GM20000 (cell line): ENCODE results near the gene NAA10.

Source experiments
- DNase-seq: peaks from one replicate; pipeline ENCODE4 v3.0.0; 2012; ENCODE audit warnings: low spot score
- TF ChIP-seq, protein P1 (sequence below): IDR thresholded peaks from 2 replicates; pipeline ENCODE4 v1.5.1; 2012; ENCODE audit warnings: mild to moderate bottlenecking, control low read depth; ENCODE audit errors: extremely low read depth, missing control alignments

NAA10 gene

GRCh38 chrX:153945956-153946943 is 11.4 kb upstream of the NAA10 start:
- TF ChIP-seq, protein P1, sequence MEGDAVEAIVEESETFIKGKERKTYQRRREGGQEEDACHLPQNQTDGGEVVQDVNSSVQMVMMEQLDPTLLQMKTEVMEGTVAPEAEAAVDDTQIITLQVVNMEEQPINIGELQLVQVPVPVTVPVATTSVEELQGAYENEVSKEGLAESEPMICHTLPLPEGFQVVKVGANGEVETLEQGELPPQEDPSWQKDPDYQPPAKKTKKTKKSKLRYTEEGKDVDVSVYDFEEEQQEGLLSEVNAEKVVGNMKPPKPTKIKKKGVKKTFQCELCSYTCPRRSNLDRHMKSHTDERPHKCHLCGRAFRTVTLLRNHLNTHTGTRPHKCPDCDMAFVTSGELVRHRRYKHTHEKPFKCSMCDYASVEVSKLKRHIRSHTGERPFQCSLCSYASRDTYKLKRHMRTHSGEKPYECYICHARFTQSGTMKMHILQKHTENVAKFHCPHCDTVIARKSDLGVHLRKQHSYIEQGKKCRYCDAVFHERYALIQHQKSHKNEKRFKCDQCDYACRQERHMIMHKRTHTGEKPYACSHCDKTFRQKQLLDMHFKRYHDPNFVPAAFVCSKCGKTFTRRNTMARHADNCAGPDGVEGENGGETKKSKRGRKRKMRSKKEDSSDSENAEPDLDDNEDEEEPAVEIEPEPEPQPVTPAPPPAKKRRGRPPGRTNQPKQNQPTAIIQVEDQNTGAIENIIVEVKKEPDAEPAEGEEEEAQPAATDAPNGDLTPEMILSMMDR = no peak
- no peak for DNase-seq

DNA sequence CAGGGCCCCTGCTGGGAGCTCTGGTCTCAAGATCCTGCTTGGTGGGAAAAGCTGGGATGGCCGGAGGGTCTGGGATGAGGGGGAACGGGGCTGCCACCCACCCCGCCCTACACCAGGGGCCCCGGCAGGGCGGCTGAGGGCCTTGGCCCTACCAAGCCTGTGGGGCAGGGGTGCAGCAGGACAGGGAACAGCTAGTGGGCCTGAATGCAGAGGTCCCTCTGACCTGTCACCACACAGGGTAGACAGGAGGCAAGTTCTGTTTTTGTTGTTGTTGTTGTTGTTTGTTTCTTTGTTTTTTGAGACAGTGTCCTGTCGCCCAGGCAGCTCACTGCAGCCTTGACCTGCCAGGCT is 9.9 kb upstream of the NAA10 start:
- TF ChIP-seq, protein P1 = no peak
- DNase-seq = no peak

DNA sequence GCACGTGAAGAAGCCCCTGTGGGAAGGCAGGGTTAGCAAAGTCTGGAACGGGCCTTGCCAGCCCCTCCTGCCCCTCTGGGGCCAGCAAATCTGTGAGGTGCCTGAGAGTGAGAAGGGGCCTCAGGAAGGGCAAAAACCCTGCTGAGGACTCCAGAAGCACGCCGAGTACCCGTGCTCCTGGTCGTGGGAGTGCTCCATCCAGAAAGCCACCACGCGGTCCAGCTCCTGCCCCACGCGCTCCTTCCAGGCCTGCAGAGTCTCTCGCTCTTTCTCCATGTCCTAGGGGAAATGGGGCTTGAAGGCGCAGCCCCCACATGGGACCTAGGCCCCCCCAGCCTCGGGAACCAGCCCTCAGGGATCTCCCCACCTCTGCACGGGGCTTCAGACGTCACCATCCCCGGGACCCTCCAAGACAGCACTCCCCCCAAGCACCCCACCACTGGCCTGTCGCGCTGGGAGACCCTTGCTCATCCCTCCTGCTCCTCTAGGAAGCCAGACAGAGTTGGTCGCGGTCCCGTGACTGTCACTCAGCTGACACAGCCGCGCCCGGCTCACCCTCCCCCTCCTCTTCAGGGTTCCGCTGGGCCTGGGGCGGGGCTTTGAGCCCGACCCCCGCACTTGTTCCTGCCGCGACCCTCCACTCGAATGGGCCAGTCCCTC is 9.4 kb upstream of the NAA10 start, which contains the start of gene RENBP:
TSS of gene RENBP (minus strand) at position 504 of the 660 bp plus-strand sequence. CDS start at position 471, 33 bp downstream.
- DNase-seq = peak; percentile 54
- TF ChIP-seq, protein P1 = no peak

- DNase-seq = no peak
- TF ChIP-seq, protein P1 = no peak
Observed at GRCh38 chrX:153941336-153942252, 6.8 kb upstream of the NAA10 start.

DNA sequence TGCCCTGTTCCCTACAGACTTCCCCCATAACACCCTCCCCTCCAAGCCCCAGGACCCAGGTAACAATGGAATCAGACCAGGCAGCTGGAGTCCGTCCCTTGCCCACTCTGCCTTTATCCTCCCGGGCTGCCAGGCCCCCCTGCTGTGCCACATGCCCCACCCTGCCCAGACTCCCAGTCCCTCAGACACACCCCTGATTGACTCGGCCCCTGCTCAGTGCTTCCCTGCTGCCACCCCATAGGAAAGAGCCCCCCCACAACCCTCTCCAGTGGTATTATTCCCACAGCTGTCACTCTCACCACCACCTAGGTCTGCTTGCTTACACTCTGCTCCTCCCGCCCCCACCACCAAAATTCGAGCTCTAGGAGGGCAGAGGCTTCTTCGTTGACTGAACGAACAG is 4.7 kb upstream of the NAA10 start:
- TF ChIP-seq, protein P1 = no peak

DNA sequence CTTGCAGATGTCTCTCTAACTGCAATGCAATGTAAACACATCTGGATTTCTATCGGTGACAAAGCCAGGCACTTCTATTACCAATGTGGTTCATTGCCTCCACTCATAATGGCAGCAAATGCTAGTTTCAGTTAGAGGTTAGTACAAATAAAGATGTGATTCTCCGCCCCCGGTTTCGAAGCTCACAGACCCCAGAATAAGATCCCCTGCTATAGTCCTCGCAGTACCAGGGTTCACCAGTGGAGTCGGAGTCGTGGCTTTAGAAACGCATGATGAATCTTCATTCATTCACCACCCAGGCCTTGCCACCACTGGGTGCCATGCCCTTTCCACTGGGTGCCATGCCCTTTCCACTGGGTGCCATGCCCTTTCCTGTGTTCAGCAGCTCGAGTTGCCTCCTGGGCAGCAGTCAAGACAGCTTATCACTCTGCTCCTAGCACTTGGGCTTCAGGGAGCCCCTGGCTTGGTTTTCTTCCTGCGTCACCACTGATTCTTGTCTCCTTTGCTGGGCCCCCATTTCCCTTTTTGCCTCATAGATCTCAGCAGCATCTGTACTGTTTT is 3.5 kb upstream of the NAA10 start:
- TF ChIP-seq, protein P1 = no peak

More for the DNA sequence above, 4.7 kb upstream of the NAA10 start:
- DNase-seq = no peak

More for the DNA sequence above, 3.5 kb upstream of the NAA10 start:
- DNase-seq = no peak
